MCF 10A (cell line): ENCODE data around the gene SLC22A23. TPM values are rescaled to one million over a fixed set of nuclear protein-coding genes. Genes with fewer than 3 reads are reported as not detected.

ENCODE experiments used
- BruUV-seq: library from RNA; stranded (reverse); fragments of 400-500 nt; replicated peaks from 2 replicates; lab custom pipeline; 2021; lab: Mats Ljungman, UMichigan
- CTCF ChIA-PET: fragments of 300-600 bp; sonication (Branson Sonifier 250); formaldehyde crosslinking; extraction: SDS; loops from one replicate; lab custom pipeline; 2021; ENCODE audit warnings: antibody characterized with exemption, inconsistent platforms; lab: Yijun Ruan, JAX
- POLR2A ChIA-PET: fragments of 300-600, 350-650 bp; sonication (Branson Sonifier 250); formaldehyde crosslinking; extraction: SDS; loops from one replicate; lab custom pipeline; 2020; ENCODE audit warnings: antibody characterized with exemption, inconsistent platforms; lab: Yijun Ruan, JAX
- DNase-seq: peaks from one replicate; pipeline ENCODE4 v3.0.0-alpha.2; 2018; ENCODE audit not compliant: unreplicated experiment
- H3K27ac Mint-ChIP-seq: one replicate; pipeline ENCODE4 v1.8.0; 2022; ENCODE audit warnings: mild to moderate bottlenecking, low read depth, mixed read lengths; ENCODE audit not compliant: unreplicated experiment
- H3K27me3 Mint-ChIP-seq: one replicate; pipeline ENCODE4 v1.8.0; 2022; ENCODE audit warnings: mixed read lengths; ENCODE audit not compliant: insufficient read depth, unreplicated experiment
- H3K36me3 Mint-ChIP-seq: one replicate; pipeline ENCODE4 v1.8.0; 2022; ENCODE audit warnings: mild to moderate bottlenecking, moderate library complexity, mixed read lengths; ENCODE audit not compliant: insufficient read depth, unreplicated experiment
- H3K4me1 Mint-ChIP-seq: one replicate; pipeline ENCODE4 v1.8.0; 2022; ENCODE audit warnings: mixed read lengths; ENCODE audit not compliant: insufficient read depth, unreplicated experiment
- H3K4me3 Mint-ChIP-seq: one replicate; pipeline ENCODE4 v1.8.0; 2022; ENCODE audit warnings: mild to moderate bottlenecking, moderate library complexity, mixed read lengths; ENCODE audit not compliant: unreplicated experiment
- H3K9me3 Mint-ChIP-seq: one replicate; pipeline ENCODE4 v1.8.0; 2022; ENCODE audit warnings: mixed read lengths; ENCODE audit not compliant: unreplicated experiment
- CTCF ChIP-seq: fragments of 200-600 bp; IDR thresholded peaks from one replicate; pipeline ENCODE4 v1.8.0; 2022; ENCODE audit warnings: antibody characterized with exemption, mild to moderate bottlenecking; ENCODE audit not compliant: unreplicated experiment
- intact Hi-C: fragments of 100-400 bp; cut with micrococcal nuclease; formaldehyde crosslinking; loops from 2 replicates; pipeline ENCODE4 v1.14.1; 2022
- total RNA-seq: library from RNA; stranded (reverse); gene quantifications from 2 replicates; pipeline ENCODE4 v1.2.3, GENCODE V29; 2022

SLC22A23 gene
- total RNA-seq, 1 experiment from 2014 or later: 11.9 TPM

DNA sequence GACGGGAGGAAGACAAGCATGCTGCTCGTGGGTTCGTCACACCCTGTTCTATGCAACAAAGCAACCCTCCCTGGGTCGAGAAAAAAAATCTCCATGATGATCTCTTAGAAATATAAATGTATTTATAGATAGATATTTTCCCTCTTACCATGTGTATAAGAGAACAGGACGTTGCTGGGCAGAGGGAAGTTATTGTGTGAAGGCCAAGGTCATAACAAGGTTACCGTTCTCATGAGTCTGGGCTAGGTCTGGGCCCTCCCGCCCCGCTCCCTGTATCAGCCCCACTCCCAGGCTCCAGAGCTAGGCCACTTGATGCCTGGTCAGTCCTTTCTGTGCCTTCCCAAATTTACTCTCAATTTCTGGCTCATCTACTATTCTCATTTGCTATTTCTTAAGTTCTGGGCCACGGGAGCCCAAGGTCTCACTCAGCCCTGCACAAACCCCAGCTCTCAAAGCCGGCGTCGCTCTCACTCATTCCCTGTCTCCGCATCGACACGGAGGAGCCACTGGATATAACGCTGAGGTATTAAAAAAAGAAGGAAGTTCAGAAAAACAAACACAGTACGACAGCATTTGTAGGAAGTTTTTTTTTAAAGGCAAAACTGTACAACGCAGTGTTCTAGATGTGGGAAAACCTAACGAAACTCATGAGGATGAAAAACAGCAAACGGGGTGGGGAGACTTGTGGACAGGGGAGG lies 101.3 kb downstream of the SLC22A23 start:
- POLR2A ChIA-PET: no interaction called here
- H3K4me3 Mint-ChIP-seq: peak overlapping the region; percentile 6

GRCh38 chr6:3355011-3355357 lies 101.9 kb downstream of the SLC22A23 start:
- no TSS peak for BruUV-seq
- no peak for DNase-seq
- H3K4me3 Mint-ChIP-seq: no peak overlapping the region
- ChIA-PET POLR2A (no interaction called here), CTCF (interaction anchor here (0.6 kb wide), 1 partner anchor 49 kb away, joined by 5 read pairs; no protein-coding TSS in a partner anchor)
- intact Hi-C loops: no loop called here
- H3K27ac Mint-ChIP-seq: no peak overlapping the region
- TF ChIP-seq CTCF: no peak
- H3K27me3 Mint-ChIP-seq: no peaks in the 10 kb centered on the region
- peaks cover 8% of the 10 kb centered on the region for H3K36me3 Mint-ChIP-seq
- peaks cover 9% of the 10 kb centered on the region for H3K4me1 Mint-ChIP-seq
- no peaks in the 10 kb centered on the region for H3K9me3 Mint-ChIP-seq

More for the DNA sequence above, 101.3 kb downstream of the SLC22A23 start:
- Mint-ChIP-seq H3K4me1 (peaks cover 11% of the 10 kb centered on the region), H3K27me3 (no peaks in the 10 kb centered on the region), H3K36me3 (peaks cover 4% of the 10 kb centered on the region), H3K27ac (no peak overlapping the region), H3K9me3 (no peaks in the 10 kb centered on the region)
- intact Hi-C loops: no loop called here
- no peak for TF ChIP-seq CTCF
- no TSS peak for BruUV-seq
- CTCF ChIA-PET: no interaction called here
- no peak for DNase-seq

DNA sequence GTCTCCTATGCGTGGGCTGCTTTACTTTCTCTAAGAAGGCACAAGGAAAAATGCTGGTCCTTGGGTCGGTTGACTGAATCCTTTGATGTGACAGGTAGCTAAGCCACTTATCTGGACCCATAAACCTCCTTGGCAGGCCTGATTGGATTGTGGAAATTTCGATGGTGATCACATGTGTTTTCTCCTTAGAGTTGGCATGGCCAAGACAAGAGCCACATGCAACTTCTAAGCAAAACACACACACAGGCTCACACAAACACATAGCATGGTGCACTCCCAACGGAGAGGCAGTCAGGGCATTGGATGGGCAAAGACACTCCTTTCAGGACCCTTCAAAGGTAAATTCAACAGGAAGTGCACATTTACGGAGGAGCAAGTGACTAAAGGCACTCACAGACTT lies 102.9 kb downstream of the SLC22A23 start:
- Mint-ChIP-seq H3K27me3 (no peaks in the 10 kb centered on the region), H3K4me1 (peaks cover 1% of the 10 kb centered on the region), H3K4me3 (no peak overlapping the region), H3K9me3 (no peaks in the 10 kb centered on the region), H3K27ac (no peak overlapping the region), H3K36me3 (peaks cover 17% of the 10 kb centered on the region)
- CTCF ChIA-PET: interaction anchor here (0.6 kb wide), 1 partner anchor 598 kb away, joined by 3 read pairs; no protein-coding TSS in a partner anchor
- DNase-seq: no peak
- no TSS peak for BruUV-seq
- POLR2A ChIA-PET: interaction anchor here (0.9 kb wide), 1 partner anchor 14 kb away, joined by 4 read pairs; no protein-coding TSS in a partner anchor
- TF ChIP-seq CTCF: no peak
- intact Hi-C loops: no loop called here

DNA sequence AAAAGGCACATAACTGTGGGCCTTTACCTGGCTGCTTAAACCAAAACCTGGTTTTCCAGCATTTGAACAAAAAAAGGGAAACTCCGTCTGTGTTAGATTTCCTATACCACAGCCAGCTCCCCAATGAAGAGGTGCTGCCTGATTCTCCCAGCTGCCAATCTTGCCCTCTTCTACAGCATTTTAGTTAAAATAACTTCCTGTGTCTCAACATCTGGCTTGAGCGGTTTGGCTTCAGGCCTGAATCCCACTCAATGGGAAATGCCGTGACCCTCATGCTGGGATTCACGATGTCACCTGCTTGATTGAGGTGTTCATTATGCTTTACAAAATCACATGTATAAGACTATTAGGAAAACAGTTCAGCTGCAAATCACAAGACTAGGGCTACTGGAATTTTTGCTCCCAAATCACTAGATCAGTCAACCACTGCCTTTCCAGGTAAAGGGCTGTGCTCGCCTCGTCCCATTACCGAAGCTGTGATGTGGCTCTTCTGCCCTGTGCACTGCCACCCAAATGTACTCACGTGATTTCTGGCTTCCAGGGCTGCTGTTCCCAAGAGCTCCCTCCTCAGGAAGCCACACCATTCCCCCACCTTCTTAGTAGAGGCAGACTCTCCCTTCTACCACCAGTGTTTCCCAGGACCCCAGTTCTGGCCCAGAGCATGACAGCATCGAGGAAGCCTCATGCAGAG lies 103.5 kb downstream of the SLC22A23 start:
- ChIA-PET CTCF (interaction anchor here (0.6 kb wide), 1 partner anchor 599 kb away, joined by 3 read pairs; no protein-coding TSS in a partner anchor), POLR2A (interaction anchor here (0.9 kb wide), 1 partner anchor 13 kb away, joined by 4 read pairs; no protein-coding TSS in a partner anchor)
- H3K27ac Mint-ChIP-seq: no peak overlapping the region
- H3K4me1 Mint-ChIP-seq: no peaks in the 10 kb centered on the region
- no peaks in the 10 kb centered on the region for H3K9me3 Mint-ChIP-seq
- BruUV-seq: no TSS peak
- H3K4me3 Mint-ChIP-seq: no peak overlapping the region
- intact Hi-C loops: no loop called here
- no peak for TF ChIP-seq CTCF
- no peak for DNase-seq
- peaks cover 17% of the 10 kb centered on the region for H3K36me3 Mint-ChIP-seq
- no peaks in the 10 kb centered on the region for H3K27me3 Mint-ChIP-seq
